ENCODE results near the gene TEX54. TPM values are rescaled to one million over a fixed set of nuclear protein-coding genes. Genes with fewer than 3 reads are reported as not detected.

The TEX54 gene
- total and polyA plus RNA-seq, 2 of the 13 experiments (the other 11 are each of a cell fraction or from before 2014, with no cell fraction given): not detected

- TF ChIP-seq ZNF432 (CRISPR knock-in tag; IDR thresholded peaks at IDR 0.05; ENCODE audit: borderline replicate concordance): no peak
- TF ChIP-seq ZNF383 (CRISPR knock-in tag; IDR thresholded peaks at IDR 0.05; ENCODE audit: borderline replicate concordance): no peak
- 0 out of 2 replicates have a peak, but pooled peaks have one; percentile 87 for TF ChIP-seq ZNF737 (CRISPR knock-in tag; IDR thresholded peaks at IDR 0.05; ENCODE audit: borderline replicate concordance)
- TF ChIP-seq ZNF639 (CRISPR knock-in tag; conservative IDR thresholded peaks at IDR 0.05): no peak
- no peak for TF ChIP-seq MTA1 (CRISPR knock-in tag; IDR thresholded peaks at IDR 0.05; ENCODE audit: borderline replicate concordance)
- no peak for TF ChIP-seq CBX2 (IDR thresholded peaks at IDR 0.05; ENCODE audit: low read depth, low read length)
- TF ChIP-seq CBX2 (CRISPR knock-in tag; IDR thresholded peaks at IDR 0.05; ENCODE audit: low read depth): no peak
- no peak for TF ChIP-seq RXRB (CRISPR knock-in tag; IDR thresholded peaks at IDR 0.05; ENCODE audit: borderline replicate concordance)
- 0 out of 2 replicates have a peak, but pooled peaks have one; percentile 42 for TF ChIP-seq ZNF75D (CRISPR knock-in tag; IDR thresholded peaks at IDR 0.05; ENCODE audit: borderline replicate concordance)
- TF ChIP-seq EZH2 (conservative IDR thresholded peaks at IDR 0.05; ENCODE audit: low read depth, low read length): no peak
- TF ChIP-seq ZNF143 (CRISPR knock-in tag; IDR thresholded peaks at IDR 0.05): no peak
- TF ChIP-seq TBL1XR1 (IDR thresholded peaks at IDR 0.05; ENCODE audit: borderline replicate concordance, low read length, partially characterized antibody): no peak
- no peak for TF ChIP-seq PAX8 (CRISPR knock-in tag; IDR thresholded peaks at IDR 0.05; ENCODE audit: borderline replicate concordance)
- peak; percentile 73; the same call in 1 of the 2 replicates for TF ChIP-seq ZNF614 (CRISPR knock-in tag; IDR thresholded peaks at IDR 0.05; ENCODE audit: borderline replicate concordance)
- TF ChIP-seq PHF20 (CRISPR knock-in tag; IDR thresholded peaks at IDR 0.05): peak; percentile 89
- TF ChIP-seq, protein P1, sequence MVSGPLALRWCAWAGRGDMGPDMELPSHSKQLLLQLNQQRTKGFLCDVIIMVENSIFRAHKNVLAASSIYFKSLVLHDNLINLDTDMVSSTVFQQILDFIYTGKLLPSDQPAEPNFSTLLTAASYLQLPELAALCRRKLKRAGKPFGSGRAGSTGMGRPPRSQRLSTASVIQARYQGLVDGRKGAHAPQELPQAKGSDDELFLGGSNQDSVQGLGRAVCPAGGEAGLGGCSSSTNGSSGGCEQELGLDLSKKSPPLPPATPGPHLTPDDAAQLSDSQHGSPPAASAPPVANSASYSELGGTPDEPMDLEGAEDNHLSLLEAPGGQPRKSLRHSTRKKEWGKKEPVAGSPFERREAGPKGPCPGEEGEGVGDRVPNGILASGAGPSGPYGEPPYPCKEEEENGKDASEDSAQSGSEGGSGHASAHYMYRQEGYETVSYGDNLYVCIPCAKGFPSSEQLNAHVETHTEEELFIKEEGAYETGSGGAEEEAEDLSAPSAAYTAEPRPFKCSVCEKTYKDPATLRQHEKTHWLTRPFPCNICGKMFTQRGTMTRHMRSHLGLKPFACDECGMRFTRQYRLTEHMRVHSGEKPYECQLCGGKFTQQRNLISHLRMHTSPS (CRISPR knock-in tag; IDR thresholded peaks at IDR 0.05; ENCODE audit: low read depth): no peak; the same call in 1 of the 2 replicates
- peak; percentile 55; the same call in 1 of the 2 replicates for TF ChIP-seq SIN3B (IDR thresholded peaks at IDR 0.05; ENCODE audit: low read length)
- TF ChIP-seq SMC3 (IDR thresholded peaks at IDR 0.05; ENCODE audit: low read length): no peak
- TF ChIP-seq NR2F1 (CRISPR knock-in tag; IDR thresholded peaks at IDR 0.05): no peak
- no peak for TF ChIP-seq AKNA (CRISPR knock-in tag; IDR thresholded peaks at IDR 0.05; ENCODE audit: borderline replicate concordance)
- no peak for TF ChIP-seq CHCHD3 (CRISPR knock-in tag; IDR thresholded peaks at IDR 0.05)
- no peak for TF ChIP-seq TCF7 (IDR thresholded peaks at IDR 0.05; ENCODE audit: low read depth)
- TF ChIP-seq MAFG (CRISPR knock-in tag; IDR thresholded peaks at IDR 0.05): no peak
These were observed 41.0 kb downstream of the TEX54 start, which contains the start of gene TMEM223 (continued) for GRCh38 chr11:62791501-62792201.
